ENCODE data around the gene CCDC122. TPM values are rescaled to one million over a fixed set of nuclear protein-coding genes. Genes with fewer than 3 reads are reported as not detected.
A peak's percentile ranks its signal among the peaks of the same experiment; 100 is the strongest.

The CCDC122 gene
- total and polyA plus RNA-seq, 2 of the 8 experiments (the other 6 are each of a cell fraction or from before 2014, with no cell fraction given) = 2.9 to 5.8 TPM

- Histone ChIP-seq H3K23ac (ENCODE audit: insufficient read length) (no peak overlapping the region), H2BK12ac (ENCODE audit: low read depth, low read length) (no peak overlapping the region), H3K79me2 (ENCODE audit: control insufficient read depth in 1 of 2, insufficient read depth in 2 of 2, low read length in 2 of 2) (no peaks in the 10 kb centered on the region), H3K4ac (replicated peaks; ENCODE audit: insufficient read length, low read depth, low read length) (no peak overlapping the region), H3K23me2 (ENCODE audit: low read depth, low read length) (peaks cover 17% of the 10 kb centered on the region; the same call in 1 of the 2 replicates), H2AFZ (ENCODE audit: low read length) (no peak overlapping the region), H3K4me2 (ENCODE audit: insufficient read depth in 1 of 2, low read depth in 2 of 2, low read length in 2 of 2) (peak overlapping the region; percentile 81 to 96), H3K79me1 (ENCODE audit: low read depth, low read length) (no peaks in the 10 kb centered on the region), H3K36me3 (ENCODE audit: control insufficient read depth in 2 of 4, insufficient read depth in 4 of 4, low read length in 3 of 4) (no peaks in the 10 kb centered on the region), H2BK120ac (replicated peaks; ENCODE audit: low read depth, low read length) (no peak overlapping the region), H3K4me3 (ENCODE audit: extremely low read depth in 1 of 4, insufficient read depth in 2 of 4, low read depth in 3 of 4, low read length in 4 of 4) (peak overlapping the region; percentile 39 to 81 (median 50)), H3K18ac (ENCODE audit: extremely low read depth, low read length) (no peak overlapping the region), H3K27ac (ENCODE audit: low read depth, low read length) (no peak overlapping the region), H3K9me3 (ENCODE audit: insufficient read depth in 2 of 2, low read depth in 1 of 2, low read length in 1 of 2) (no peaks in the 10 kb centered on the region), H4K91ac (replicated peaks; ENCODE audit: insufficient read length, low read length) (no peak overlapping the region), H4K8ac (ENCODE audit: extremely low read depth, insufficient read depth, low read length) (no peak overlapping the region), H2BK20ac (ENCODE audit: low read length) (no peak overlapping the region), H2BK5ac (ENCODE audit: low read depth, low read length) (no peak overlapping the region), H3K9ac (replicated peaks in 1 of 4; ENCODE audit: extremely low read depth in 1 of 4, low read depth in 3 of 4, low read length in 3 of 4) (no peak overlapping the region), H3K56ac (replicated peaks; ENCODE audit: insufficient read length, low read depth, low read length) (no peak overlapping the region), H3K4me1 (replicated peaks in 1 of 4; ENCODE audit: control insufficient read depth in 3 of 4, insufficient read depth in 4 of 4, low read length in 3 of 4) (peaks cover 3 to 6% (median 5%) of the 10 kb centered on the region in 4 experiments; a peak in 5 of 7 replicates), H3K14ac (ENCODE audit: insufficient read length) (no peak overlapping the region), H2BK15ac (ENCODE audit: low read length) (no peak overlapping the region), H4K5ac (ENCODE audit: insufficient read length, low read depth, low read length) (no peak overlapping the region), H4K20me1 (replicated peaks in 1 of 2; ENCODE audit: control insufficient read depth in 1 of 2, insufficient read depth in 2 of 2, low read length in 2 of 2) (peaks cover 0 to 6% of the 10 kb centered on the region in 2 experiments), H2AK5ac (ENCODE audit: low read depth, low read length) (no peak overlapping the region), H3K27me3 (replicated peaks in 1 of 4; ENCODE audit: control insufficient read depth in 3 of 4, extremely low read depth in 1 of 4, insufficient read depth in 3 of 4, low read length in 3 of 4) (peaks cover 6 to 66% (median 43%) of the 10 kb centered on the region in 4 experiments)
- DNase-seq (ENCODE audit: low read depth in 1 of 2, low spot score in 2 of 2) (peak in 1 of 2 experiments; percentile 78), FAIRE-seq (no peak)
- 0% methylated on average over 2 of the region's 28 CpGs; no CpG with 5 or more reads in 1 of the 2 experiments for WGBS, 2 experiments (ENCODE audit: extremely low coverage in 1 of 2, insufficient coverage in 1 of 2, insufficient read length in 1 of 2, insufficient replicate concordance in 2 of 2, low coverage in 1 of 2, low lambda C conversion rate in 2 of 2, missing lambda C conversion rate in 1 of 2)
- CTCF ChIA-PET (ENCODE audit: partially characterized antibody) = interaction anchor here (1.0 to 1.8 kb wide), 3 partner anchors 18 to 345 kb away, joined by 3 to 8 read pairs (median 4); no protein-coding TSS in a partner anchor
- POLR2A ChIA-PET (ENCODE audit: partially characterized antibody) = interaction anchor here (1.3 to 1.7 kb wide), 2 partner anchors 15 to 18 kb away, joined by 3 to 6 read pairs; no protein-coding TSS in a partner anchor
- no peak for TF ChIP-seq CHD1 (IDR thresholded peaks at IDR 0.05; ENCODE audit: low read depth, low read length)
- no peak for TF ChIP-seq POLR2A (IDR thresholded peaks at IDR 0.05; ENCODE audit: control extremely low read depth in 1 of 2, low read depth in 2 of 2, low read length in 2 of 2)
- TF ChIP-seq GTF2F1 (IDR thresholded peaks at IDR 0.05; ENCODE audit: borderline replicate concordance, low read depth, low read length) = no peak
- TF ChIP-seq NANOG (IDR thresholded peaks at IDR 0.05; ENCODE audit: insufficient read depth, low read depth, low read length, poor library complexity, severe bottlenecking) = no peak
- no peak for TF ChIP-seq TBP (IDR thresholded peaks at IDR 0.05; ENCODE audit: low read depth, low read length)
- no peak for TF ChIP-seq EZH2 (IDR thresholded peaks at IDR 0.05; ENCODE audit: low read depth, low read length, severe bottlenecking)
- no peak for TF ChIP-seq GABPA (IDR thresholded peaks at IDR 0.05; ENCODE audit: borderline replicate concordance, insufficient read depth, low read length)
- no peak for TF ChIP-seq BCL11A (IDR thresholded peaks at IDR 0.05; ENCODE audit: low read depth in 2 of 2, low read length in 2 of 2)
- TF ChIP-seq SUZ12 (IDR thresholded peaks at IDR 0.05; ENCODE audit: low read length) = no peak
- no peak for TF ChIP-seq TAF7 (optimal IDR thresholded peaks at IDR 0.05; ENCODE audit: borderline replicate concordance, low read depth, low read length)
Measured at GRCh38 chr13:43786472-43786765, 93.1 kb downstream of the CCDC122 start.
